Colonic mucosa (tissue), 4 donors: ENCODE results near the gene TMEM123. TPM values are rescaled to one million over a fixed set of nuclear protein-coding genes. Genes with fewer than 3 reads are reported as not detected.

Source experiments
- DNase-seq: peaks from one replicate; pipeline ENCODE4 v3.0.0-alpha.2; 2020
- H3K27ac ChIP-seq: fragments of 200-600 bp; one replicate; pipeline ENCODE4 v1.8.0; 2021
- H3K27me3 ChIP-seq: fragments of 200-600 bp; one replicate; pipeline ENCODE4 v1.8.0; 2021
- H3K36me3 ChIP-seq: fragments of 200-600 bp; one replicate; pipeline ENCODE4 v1.8.0; 2021
- H3K4me1 ChIP-seq: fragments of 200-600 bp; one replicate; pipeline ENCODE4 v1.8.0; 2021; ENCODE audit warnings: mild to moderate bottlenecking
- H3K4me3 ChIP-seq: fragments of 200-600 bp; one replicate; pipeline ENCODE4 v1.8.0; 2021
- H3K9ac ChIP-seq, 2 donors: one replicate each; pipeline ENCODE4 v1.7.0; 2013; ENCODE audit warnings: control low read depth in 2 of 2, low read depth in 2 of 2, low read length in 2 of 2
- H3K9me3 ChIP-seq: fragments of 200-600 bp; one replicate; pipeline ENCODE4 v1.8.0; 2021
- CTCF ChIP-seq: fragments of 200-600 bp; IDR thresholded peaks from one replicate; pipeline ENCODE4 v1.8.0; 2022; ENCODE audit warnings: antibody characterized with exemption, mild to moderate bottlenecking
- intact Hi-C: fragments of 100-400 bp; cut with DNase I; formaldehyde crosslinking; loops from one replicate; pipeline ENCODE4 v1.14.1; 2022
- total RNA-seq, 2 donors: library from RNA; stranded (reverse); fragmentation: NEBNext Ultra II Directional in 1 of 2; extraction: Animal tissue kit (Norgen Biotek cat#: 25700) in 1 of 2; gene quantifications; one replicate each; pipeline ENCODE4 v1.2.1, GENCODE V29; 2021
- donor health status: healthy.
- donor health status: DM: no; HTN: no; CAD: no.
- donor health status: DM: no; HTN: no; CAD: no.

Gene TMEM123
- total RNA-seq, 2 donors from 2014 or later: 126 to 175 TPM

- no peak for DNase-seq
- no peak overlapping the region for H3K9ac ChIP-seq
- no peak overlapping the region for H3K4me3 ChIP-seq
- H3K4me1 ChIP-seq: no peaks in the 10 kb centered on the region
- H3K36me3 ChIP-seq: no peaks in the 10 kb centered on the region
- TF ChIP-seq CTCF: no peak
- H3K27ac ChIP-seq: no peak overlapping the region
- H3K27me3 ChIP-seq: no peaks in the 10 kb centered on the region
- intact Hi-C loops: no loop called here
- no peaks in the 10 kb centered on the region for H3K9me3 ChIP-seq
These were observed 35.6 kb upstream of the TMEM123 start for GRCh38 chr11:102488208-102488607.

- Histone ChIP-seq H3K9me3 (no peaks in the 10 kb centered on the region), H3K4me1 (no peaks in the 10 kb centered on the region), H3K9ac (no peak overlapping the region), H3K27me3 (no peaks in the 10 kb centered on the region), H3K4me3 (no peak overlapping the region), H3K36me3 (no peaks in the 10 kb centered on the region), H3K27ac (no peak overlapping the region)
- no peak for TF ChIP-seq CTCF
- intact Hi-C loops: no loop called here
- DNase-seq: no peak
These were observed 34.6 kb upstream of the TMEM123 start for GRCh38 chr11:102487214-102487613.

GRCh38 chr11:102486584-102486983, 34.0 kb upstream of the TMEM123 start:
- Histone ChIP-seq H3K4me1 (no peaks in the 10 kb centered on the region), H3K9ac (no peak overlapping the region), H3K27me3 (no peaks in the 10 kb centered on the region), H3K27ac (no peak overlapping the region), H3K36me3 (no peaks in the 10 kb centered on the region), H3K4me3 (no peak overlapping the region), H3K9me3 (no peaks in the 10 kb centered on the region)
- DNase-seq: no peak
- no peak for TF ChIP-seq CTCF
- intact Hi-C loops: no loop called here

- Histone ChIP-seq H3K4me1 (no peaks in the 10 kb centered on the region), H3K27me3 (no peaks in the 10 kb centered on the region), H3K9ac (no peak overlapping the region), H3K9me3 (no peaks in the 10 kb centered on the region), H3K36me3 (no peaks in the 10 kb centered on the region), H3K27ac (no peak overlapping the region), H3K4me3 (no peak overlapping the region)
- no peak for TF ChIP-seq CTCF
- intact Hi-C loops: no loop called here
- DNase-seq: no peak
These were observed 32.6 kb upstream of the TMEM123 start for GRCh38 chr11:102485095-102485722.

GRCh38 chr11:102482433-102482832, 29.9 kb upstream of the TMEM123 start:
- Histone ChIP-seq H3K9me3 (no peaks in the 10 kb centered on the region), H3K9ac (no peak overlapping the region), H3K4me1 (no peaks in the 10 kb centered on the region), H3K27ac (no peak overlapping the region), H3K36me3 (no peaks in the 10 kb centered on the region), H3K27me3 (no peaks in the 10 kb centered on the region), H3K4me3 (no peak overlapping the region)
- no peak for DNase-seq
- intact Hi-C loops: no loop called here
- TF ChIP-seq CTCF: no peak
